NCI-H187 (cell line): ENCODE measurements around the gene PLAC1.

Experiments used
- DNase-seq, 2 experiments: peaks; one replicate each; lab custom pipeline; 2025; lab: John Stamatoyannopoulos, UW

Gene PLAC1

GRCh38 chrX:134670134-134670924, 12.1 kb upstream of the PLAC1 start:
- DNase-seq: no peak

GRCh38 chrX:134669378-134670098, 11.3 kb upstream of the PLAC1 start:
- no peak for DNase-seq

DNA sequence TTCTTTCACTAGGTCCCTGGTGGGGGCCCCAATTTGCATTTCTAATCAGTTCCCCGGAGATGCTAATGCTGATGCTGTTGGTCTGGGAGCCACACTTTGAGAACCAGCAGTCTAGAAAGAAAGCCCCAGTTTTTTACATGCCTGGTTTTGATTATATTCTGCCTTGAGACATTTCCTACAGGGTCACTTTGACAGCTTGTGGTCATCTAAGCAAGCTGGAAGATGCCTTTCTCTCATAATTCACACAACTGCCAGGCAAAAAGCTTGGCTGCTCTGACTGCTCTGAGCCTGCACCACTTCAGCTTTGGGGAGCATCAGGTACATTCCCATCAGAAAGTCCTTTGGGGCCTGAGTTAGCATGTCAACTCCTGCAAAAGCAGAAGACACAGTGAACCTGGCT, 5.9 kb upstream of the PLAC1 start:
- DNase-seq: no peak

DNA sequence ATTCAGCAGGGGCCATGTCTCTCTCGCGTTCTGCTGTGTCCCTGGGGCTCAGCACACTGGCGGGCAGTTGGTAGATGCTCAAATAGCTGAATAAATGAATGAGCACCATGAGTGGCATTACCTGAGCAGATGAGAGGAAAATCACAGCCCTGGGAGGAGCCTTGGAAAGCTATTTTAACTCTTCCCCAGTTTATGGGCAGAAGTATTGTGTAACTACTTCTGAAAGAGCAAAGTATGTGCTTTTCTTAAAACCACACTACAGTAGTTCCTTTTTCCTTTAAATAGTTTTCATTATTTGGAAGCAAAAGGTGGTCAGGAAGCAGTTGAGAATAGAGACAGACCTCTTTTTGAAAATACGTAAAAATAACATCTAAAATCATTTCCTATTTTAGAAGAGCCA, 3.0 kb upstream of the PLAC1 start:
- no peak for DNase-seq

GRCh38 chrX:134660627-134661026, 2.4 kb upstream of the PLAC1 start:
- DNase-seq: no peak

DNA sequence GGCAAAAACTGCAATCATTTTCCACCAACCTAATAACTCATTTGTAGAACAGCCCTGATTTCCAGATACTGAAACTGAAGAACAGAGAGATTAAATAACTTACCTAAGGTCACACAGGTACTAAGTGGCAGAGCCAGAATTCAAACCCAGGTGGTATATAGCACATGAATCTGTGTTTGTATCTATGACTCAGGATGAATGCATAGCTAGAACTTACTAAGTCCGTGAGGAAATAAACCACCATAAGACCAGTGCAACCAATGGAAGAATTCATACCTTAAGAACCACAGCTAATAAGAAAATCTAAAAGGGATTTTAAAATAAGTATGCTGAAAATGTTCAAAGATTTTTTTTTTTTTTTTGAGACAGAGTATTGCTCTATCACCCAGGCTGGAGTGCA, 1.5 kb upstream of the PLAC1 start:
- DNase-seq: no peak

DNA sequence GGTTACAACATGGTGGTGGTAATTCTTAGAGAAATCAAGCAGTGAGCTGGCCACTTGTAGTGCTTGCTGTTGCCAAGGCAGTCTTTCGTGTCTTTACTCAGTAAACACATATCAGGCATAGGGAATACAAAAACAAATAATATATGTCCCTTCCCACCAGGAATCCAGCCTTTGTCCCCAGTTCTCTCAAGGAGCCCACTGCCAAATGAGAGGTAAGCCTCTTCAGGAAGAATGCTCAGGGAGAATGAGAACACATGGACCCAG, 421 bp upstream of the PLAC1 start:
- no peak for DNase-seq

DNA sequence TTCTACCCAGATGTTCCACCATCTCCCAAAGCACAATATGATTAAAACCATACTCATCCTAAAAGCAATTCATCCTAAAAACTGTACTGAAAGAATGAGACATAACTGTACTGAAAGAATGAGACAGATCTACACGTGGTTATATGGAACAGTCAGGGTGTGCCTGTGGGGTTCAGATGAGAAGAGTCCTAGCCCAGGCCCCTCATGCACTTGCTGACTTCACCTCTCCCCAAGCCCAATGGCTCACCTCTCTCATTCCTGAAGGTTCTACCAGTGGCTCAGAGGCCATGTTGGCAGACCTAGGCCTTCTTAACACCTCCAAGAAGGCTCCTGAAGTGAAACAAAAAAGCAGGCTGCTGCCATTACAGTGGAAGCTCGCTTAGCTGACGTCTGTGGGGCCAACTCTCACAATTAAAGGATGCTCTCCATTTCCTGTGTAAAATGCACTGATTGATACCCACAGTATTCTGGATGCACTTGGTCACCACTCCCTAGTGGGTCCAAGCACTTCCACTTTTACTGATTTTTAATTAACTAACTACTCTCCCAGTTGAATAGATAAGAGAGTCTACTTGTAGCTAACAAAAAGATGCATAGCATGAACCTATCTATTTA, 3.8 kb downstream of the PLAC1 start:
- DNase-seq: no peak

DNA sequence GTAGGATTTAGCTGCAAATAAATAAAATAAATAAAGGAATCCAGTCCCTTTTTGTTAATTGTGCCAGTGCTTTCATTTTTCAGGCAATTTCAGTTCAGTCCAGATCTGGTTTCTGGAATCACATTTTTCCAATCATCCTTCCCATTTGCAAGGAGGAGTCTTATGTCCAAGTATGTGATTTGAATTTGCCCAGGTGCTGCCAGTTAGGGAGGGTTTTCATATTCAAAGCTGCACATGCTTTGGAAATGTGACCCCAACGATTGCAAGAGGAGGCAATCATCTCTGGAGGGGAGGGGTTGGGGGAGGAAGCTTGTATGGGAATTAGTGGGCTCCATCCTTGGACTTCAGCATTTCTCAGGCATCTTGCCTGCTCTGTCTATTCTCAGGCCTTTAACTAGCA, 4.4 kb downstream of the PLAC1 start:
- no peak for DNase-seq

GRCh38 chrX:134650701-134651100, 7.6 kb downstream of the PLAC1 start:
- DNase-seq: no peak

- no peak for DNase-seq
Measured at GRCh38 chrX:134649770-134650169, 8.5 kb downstream of the PLAC1 start.

- no peak for DNase-seq
Measured at GRCh38 chrX:134647477-134647877, 10.8 kb downstream of the PLAC1 start.

- no peak for DNase-seq
Measured at GRCh38 chrX:134646691-134647090, 11.6 kb downstream of the PLAC1 start.

GRCh38 chrX:134645936-134646543, 12.2 kb downstream of the PLAC1 start:
- no peak for DNase-seq

GRCh38 chrX:134642386-134642785, 15.9 kb downstream of the PLAC1 start:
- DNase-seq: no peak

DNA sequence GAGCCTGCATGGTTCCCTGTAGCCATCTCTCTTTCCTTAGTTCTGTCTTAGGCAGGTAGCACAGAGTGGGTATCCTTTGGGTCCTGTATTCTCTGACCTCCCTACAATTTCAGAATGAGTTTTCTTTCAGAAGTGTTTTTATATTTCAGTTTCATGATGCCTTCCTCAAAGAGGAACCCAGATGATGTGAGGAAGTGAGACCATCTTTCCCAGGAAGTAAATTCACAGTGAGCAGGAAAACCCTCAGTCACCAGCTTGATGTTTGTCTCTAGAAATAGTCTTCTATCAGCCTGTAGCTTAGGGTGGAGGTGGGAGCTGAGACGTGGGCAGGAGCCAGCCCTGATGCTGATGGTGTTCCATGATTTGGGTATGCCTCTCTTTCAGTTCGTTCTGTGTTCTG, 16.9 kb downstream of the PLAC1 start:
- no peak for DNase-seq

- no peak for DNase-seq
Measured at GRCh38 chrX:134640914-134641313, 17.4 kb downstream of the PLAC1 start.

- DNase-seq: no peak
Measured at GRCh38 chrX:134636851-134637250, 21.4 kb downstream of the PLAC1 start.

DNA sequence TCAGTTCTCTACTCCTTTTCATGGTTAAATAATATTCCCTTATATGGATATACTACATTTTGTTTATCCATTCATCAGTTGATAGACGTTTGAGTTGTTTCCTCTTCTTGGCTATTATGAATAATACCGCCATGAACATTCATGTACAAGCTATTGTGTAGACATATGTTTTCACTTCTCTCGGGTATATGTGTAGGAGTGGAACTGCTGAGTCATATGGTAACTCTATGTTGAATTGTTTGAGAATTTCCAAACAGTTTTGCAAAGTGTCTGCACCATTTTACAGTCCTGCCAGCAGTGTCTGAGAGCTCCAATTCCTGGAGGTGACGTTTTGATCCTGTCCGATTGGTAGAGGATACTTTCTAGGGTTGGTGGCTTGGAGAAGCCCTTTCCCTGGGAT, 23.6 kb downstream of the PLAC1 start:
- DNase-seq: no peak

DNA sequence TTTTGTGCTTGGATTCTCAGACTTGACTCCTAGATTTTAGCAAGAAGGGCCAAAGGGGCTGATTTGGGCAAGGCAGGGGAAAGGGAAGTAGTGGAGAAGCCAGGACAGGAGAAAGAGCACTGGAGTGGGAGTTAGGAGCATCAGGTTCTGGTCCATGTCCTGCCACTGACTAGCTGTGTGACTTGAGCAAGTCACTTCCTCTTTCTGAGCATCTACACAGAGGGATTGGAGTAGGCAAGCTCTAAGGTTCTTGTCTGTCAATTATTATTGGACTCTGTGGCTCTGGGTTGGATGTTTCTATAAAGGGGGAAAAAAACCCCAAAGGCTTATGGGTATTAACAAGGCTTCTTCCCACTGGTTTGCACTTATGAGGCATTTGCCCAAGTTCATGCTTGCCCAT, 24.4 kb downstream of the PLAC1 start:
- no peak for DNase-seq

DNA sequence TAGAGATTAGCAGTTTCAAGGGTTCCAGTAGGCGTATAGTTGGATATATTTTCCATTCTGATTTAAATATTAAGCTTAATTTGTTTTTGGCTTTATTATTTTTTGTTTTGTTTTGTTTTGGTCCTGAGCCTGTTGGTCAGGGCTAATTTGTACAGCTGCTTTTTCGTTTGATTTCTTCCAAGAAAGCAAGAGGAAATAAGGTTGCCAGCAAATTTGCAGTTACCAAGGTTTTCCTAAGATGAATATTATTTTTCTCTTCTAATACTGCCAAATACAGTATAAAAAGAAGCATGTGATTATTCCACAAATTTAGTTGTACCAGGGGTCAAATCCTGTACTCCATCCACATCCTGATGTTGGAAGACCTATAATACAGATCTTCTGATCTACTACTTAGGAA, 24.9 kb downstream of the PLAC1 start:
- DNase-seq: no peak

DNA sequence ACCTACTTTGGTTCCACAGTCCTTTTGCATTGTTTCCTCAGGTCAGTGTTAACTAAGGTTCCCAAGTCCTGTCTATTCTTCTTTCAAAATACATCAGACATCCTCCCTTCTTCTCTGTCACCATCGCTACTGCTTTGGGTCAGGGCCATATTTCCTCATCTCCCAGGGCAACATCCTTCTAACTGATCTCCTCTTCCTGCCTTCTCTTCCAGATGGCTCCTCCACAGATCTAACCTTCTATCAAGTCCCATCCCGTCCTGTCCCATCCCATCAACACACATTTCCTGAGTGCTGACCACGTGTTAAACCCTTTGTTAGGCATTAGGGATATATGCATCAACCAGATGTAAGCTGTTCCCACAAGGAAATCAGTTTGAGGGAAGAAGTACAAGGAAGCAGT, 25.9 kb downstream of the PLAC1 start:
- DNase-seq: no peak
